Fibroblast of lung (primary cell): ENCODE measurements around the gene SOX10. TPM values are rescaled to one million over a fixed set of nuclear protein-coding genes. Genes with fewer than 3 reads are reported as not detected.

Experiments used
- DNase-seq, 2 donors: peaks; one replicate each; pipeline versions ENCODE4 v3.0.0 to v3.0.0-alpha.2; 2010; ENCODE audit warnings: low read depth in 2 of 2
- H2AFZ ChIP-seq: 2 replicates; pipeline ENCODE4 v1.5.1; 2012; ENCODE audit warnings: low read length, control low read depth, inconsistent platforms
- H3K27ac ChIP-seq: 2 replicates; pipeline ENCODE4 v1.5.1; 2011; ENCODE audit warnings: low read length, control low read depth; ENCODE audit not compliant: insufficient read depth
- H3K27me3 ChIP-seq: 2 replicates; pipeline ENCODE4 v1.5.1; 2011; ENCODE audit warnings: mild to moderate bottlenecking, low read length; ENCODE audit not compliant: control insufficient read depth, insufficient read depth
- H3K36me3 ChIP-seq: 2 replicates; pipeline ENCODE4 v1.5.1; 2011; ENCODE audit warnings: low read length; ENCODE audit not compliant: control insufficient read depth, insufficient read depth
- H3K4me1 ChIP-seq: 2 replicates; pipeline ENCODE4 v1.5.1; 2011; ENCODE audit warnings: low read length; ENCODE audit not compliant: control insufficient read depth, insufficient read depth; ENCODE audit errors: extremely low read depth
- H3K4me2 ChIP-seq: 2 replicates; pipeline ENCODE4 v1.5.1; 2011; ENCODE audit warnings: low read length, control low read depth; ENCODE audit not compliant: insufficient read depth; ENCODE audit errors: extremely low read depth
- H3K4me3 ChIP-seq, 4 experiments: fragments of 200-600 bp in 1 of 4; sonication (generic) in 1 of 4; replicated peaks in 1 of 4; 2 replicates each; pipeline ENCODE4 v1.5.1; 2011 to 2016; ENCODE audit warnings: low read length in 4 of 4, low read depth in 3 of 4, mild to moderate bottlenecking in 3 of 4, control low read depth in 2 of 4, inconsistent platforms in 1 of 4, mixed read lengths in 1 of 4; ENCODE audit not compliant: insufficient read depth in 1 of 4; ENCODE audit errors: control extremely low read depth in 1 of 4
- H3K79me2 ChIP-seq: 2 replicates; pipeline ENCODE4 v1.5.1; 2012; ENCODE audit warnings: mild to moderate bottlenecking, low read length, inconsistent platforms; ENCODE audit not compliant: control insufficient read depth, insufficient read depth
- H3K9ac ChIP-seq: 2 replicates; pipeline ENCODE4 v1.5.1; 2011; ENCODE audit warnings: mild to moderate bottlenecking, low read length, control low read depth; ENCODE audit not compliant: insufficient read depth
- H3K9me3 ChIP-seq: 2 replicates; pipeline ENCODE4 v1.5.1; 2012; ENCODE audit warnings: low read depth, low read length; ENCODE audit not compliant: control insufficient read depth, insufficient read depth
- H4K20me1 ChIP-seq: 2 replicates; pipeline ENCODE4 v1.5.1; 2011; ENCODE audit warnings: low read length; ENCODE audit not compliant: control insufficient read depth, insufficient read depth; ENCODE audit errors: extremely low read depth
- EZH2 ChIP-seq: IDR thresholded peaks from 2 replicates; pipeline ENCODE4 v1.5.1; 2012; ENCODE audit warnings: low read length, control low read depth, mild to moderate bottlenecking; ENCODE audit errors: missing control alignments
- polyA plus RNA-seq, 2 donors: library from polyadenylated mRNA; depleted of rRNA in 1 of 2; stranded (reverse) in 1 of 2; unstranded in 1 of 2; fragments of >200 nt; gene quantifications; 2 replicates each; pipeline ENCODE4 v1.2.1, GENCODE V29; 2011 to 2012; ENCODE audit warnings: missing spikeins in 1 of 2
- total RNA-seq: library from RNA; depleted of rRNA; stranded (reverse); fragments of >200 nt; gene quantifications from 2 replicates; pipeline ENCODE4 v1.2.1, GENCODE V29; 2014
- TF ChIP-seq, protein P1 (sequence below), 2 donors: IDR thresholded peaks in 1 of 2; conservative IDR thresholded peaks in 1 of 2; 1 replicate in 1 of 2; 2 replicates in 1 of 2; pipeline ENCODE4 v1.5.1; 2011 to 2012; ENCODE audit warnings: low read length in 2 of 2, control low read depth in 1 of 2, inconsistent platforms in 1 of 2, low read depth in 1 of 2, mild to moderate bottlenecking in 1 of 2

Gene SOX10
- total and polyA plus RNA-seq, 2 donors (not counting 1 experiment from before 2014, with no cell fraction given) = not detected

- no peak overlapping the region for H3K4me2 ChIP-seq
- H3K9me3 ChIP-seq = no peaks in the 10 kb centered on the region
- no peak overlapping the region for H3K27ac ChIP-seq
- no peaks in the 10 kb centered on the region for H3K27me3 ChIP-seq
- TF ChIP-seq EZH2 = no peak
- TF ChIP-seq, protein P1, sequence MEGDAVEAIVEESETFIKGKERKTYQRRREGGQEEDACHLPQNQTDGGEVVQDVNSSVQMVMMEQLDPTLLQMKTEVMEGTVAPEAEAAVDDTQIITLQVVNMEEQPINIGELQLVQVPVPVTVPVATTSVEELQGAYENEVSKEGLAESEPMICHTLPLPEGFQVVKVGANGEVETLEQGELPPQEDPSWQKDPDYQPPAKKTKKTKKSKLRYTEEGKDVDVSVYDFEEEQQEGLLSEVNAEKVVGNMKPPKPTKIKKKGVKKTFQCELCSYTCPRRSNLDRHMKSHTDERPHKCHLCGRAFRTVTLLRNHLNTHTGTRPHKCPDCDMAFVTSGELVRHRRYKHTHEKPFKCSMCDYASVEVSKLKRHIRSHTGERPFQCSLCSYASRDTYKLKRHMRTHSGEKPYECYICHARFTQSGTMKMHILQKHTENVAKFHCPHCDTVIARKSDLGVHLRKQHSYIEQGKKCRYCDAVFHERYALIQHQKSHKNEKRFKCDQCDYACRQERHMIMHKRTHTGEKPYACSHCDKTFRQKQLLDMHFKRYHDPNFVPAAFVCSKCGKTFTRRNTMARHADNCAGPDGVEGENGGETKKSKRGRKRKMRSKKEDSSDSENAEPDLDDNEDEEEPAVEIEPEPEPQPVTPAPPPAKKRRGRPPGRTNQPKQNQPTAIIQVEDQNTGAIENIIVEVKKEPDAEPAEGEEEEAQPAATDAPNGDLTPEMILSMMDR (conservative IDR thresholded peaks at IDR 0.05 in 1 of 2, IDR thresholded peaks at IDR 0.05 in 1 of 2; ENCODE audit: low read depth in 1 of 2, low read length in 2 of 2) = no peak
- peaks cover 4% of the 10 kb centered on the region for H3K4me1 ChIP-seq
- no peak overlapping the region for H3K9ac ChIP-seq
- H2AFZ ChIP-seq = no peak overlapping the region
- DNase-seq = no peak
- no peak overlapping the region for H3K4me3 ChIP-seq
- no peaks in the 10 kb centered on the region for H4K20me1 ChIP-seq
- peaks cover 27% of the 10 kb centered on the region for H3K36me3 ChIP-seq
- no peaks in the 10 kb centered on the region for H3K79me2 ChIP-seq
Observed at GRCh38 chr22:37924386-37925065, 59.8 kb downstream of the SOX10 start.

- Histone ChIP-seq H3K4me3 (no peak overlapping the region), H3K27me3 (no peaks in the 10 kb centered on the region), H3K27ac (no peak overlapping the region), H3K9ac (no peak overlapping the region), H4K20me1 (no peaks in the 10 kb centered on the region), H3K4me1 (peaks cover 4% of the 10 kb centered on the region), H2AFZ (no peak overlapping the region), H3K9me3 (no peaks in the 10 kb centered on the region), H3K4me2 (no peak overlapping the region), H3K36me3 (peaks cover 30% of the 10 kb centered on the region), H3K79me2 (no peaks in the 10 kb centered on the region)
- TF ChIP-seq, protein P1 (conservative IDR thresholded peaks at IDR 0.05 in 1 of 2, IDR thresholded peaks at IDR 0.05 in 1 of 2; ENCODE audit: low read depth in 1 of 2, low read length in 2 of 2) = no peak
- no peak for TF ChIP-seq EZH2
- DNase-seq = no peak
Observed at GRCh38 chr22:37923927-37924326, 60.4 kb downstream of the SOX10 start.

Other genes starting within 250 kb of the SOX10 start
- gene GCAT, start 176.6 kb downstream of the SOX10 start, total RNA-seq = 7.7 and 11.9 TPM in 2 replicates
- gene GCAT, start 176.6 kb downstream of the SOX10 start, polyA plus RNA-seq = 6.6 and 11.0 TPM in 2 replicates
- gene GALR3, start 161.2 kb downstream of the SOX10 start, total RNA-seq = not detected in 2 replicates
- not detected in 2 replicates for gene GALR3, start 161.2 kb downstream of the SOX10 start, polyA plus RNA-seq
- 12.1 and 16.2 TPM in 2 replicates for gene ANKRD54, start 140.2 kb downstream of the SOX10 start, total RNA-seq
- gene ANKRD54, start 140.2 kb downstream of the SOX10 start, polyA plus RNA-seq = 13.2 and 13.9 TPM in 2 replicates
- 288 and 404 TPM in 2 replicates for gene EIF3L, start 135.1 kb downstream of the SOX10 start, total RNA-seq
- gene EIF3L, start 135.1 kb downstream of the SOX10 start, polyA plus RNA-seq = 509 and 515 TPM in 2 replicates
- gene MICALL1, start 78.3 kb downstream of the SOX10 start, total RNA-seq = 17.2 and 17.7 TPM in 2 replicates
- gene MICALL1, start 78.3 kb downstream of the SOX10 start, polyA plus RNA-seq = 19.5 and 20.1 TPM in 2 replicates
- gene C22orf23, start 31.0 kb downstream of the SOX10 start, total RNA-seq = 0.17 and 0.26 TPM in 2 replicates
- 0.37 and 0.43 TPM in 2 replicates for gene C22orf23, start 31.0 kb downstream of the SOX10 start, polyA plus RNA-seq
- 31.9 and 47.3 TPM in 2 replicates for gene POLR2F, start 30.9 kb downstream of the SOX10 start, total RNA-seq
- 82.0 and 109 TPM in 2 replicates for gene POLR2F, start 30.9 kb downstream of the SOX10 start, polyA plus RNA-seq
- 5.9 and 7.8 TPM in 2 replicates for gene PICK1, start 72.8 kb upstream of the SOX10 start, total RNA-seq
- 7.8 and 11.1 TPM in 2 replicates for gene PICK1, start 72.8 kb upstream of the SOX10 start, polyA plus RNA-seq
- under 0.01 and 0.26 TPM in 2 replicates for gene SLC16A8, start 99.6 kb upstream of the SOX10 start, total RNA-seq
- not detected in 2 replicates for gene SLC16A8, start 99.6 kb upstream of the SOX10 start, polyA plus RNA-seq
- 0.26 and 0.83 TPM in 2 replicates for gene BAIAP2L2, start 126.1 kb upstream of the SOX10 start, total RNA-seq
- gene BAIAP2L2, start 126.1 kb upstream of the SOX10 start, polyA plus RNA-seq = 0.16 and 0.77 TPM in 2 replicates
- gene PLA2G6, start 197.3 kb upstream of the SOX10 start, total RNA-seq = 24.9 and 29.9 TPM in 2 replicates
- 4.4 and 4.8 TPM in 2 replicates for gene PLA2G6, start 197.3 kb upstream of the SOX10 start, polyA plus RNA-seq
- gene MAFF, start 217.4 kb upstream of the SOX10 start, total RNA-seq = 20.5 and 26.3 TPM in 2 replicates
- 8.8 and 18.5 TPM in 2 replicates for gene MAFF, start 217.4 kb upstream of the SOX10 start, polyA plus RNA-seq